Measurements from ENCODE around the gene NCCRP1.

DNA sequence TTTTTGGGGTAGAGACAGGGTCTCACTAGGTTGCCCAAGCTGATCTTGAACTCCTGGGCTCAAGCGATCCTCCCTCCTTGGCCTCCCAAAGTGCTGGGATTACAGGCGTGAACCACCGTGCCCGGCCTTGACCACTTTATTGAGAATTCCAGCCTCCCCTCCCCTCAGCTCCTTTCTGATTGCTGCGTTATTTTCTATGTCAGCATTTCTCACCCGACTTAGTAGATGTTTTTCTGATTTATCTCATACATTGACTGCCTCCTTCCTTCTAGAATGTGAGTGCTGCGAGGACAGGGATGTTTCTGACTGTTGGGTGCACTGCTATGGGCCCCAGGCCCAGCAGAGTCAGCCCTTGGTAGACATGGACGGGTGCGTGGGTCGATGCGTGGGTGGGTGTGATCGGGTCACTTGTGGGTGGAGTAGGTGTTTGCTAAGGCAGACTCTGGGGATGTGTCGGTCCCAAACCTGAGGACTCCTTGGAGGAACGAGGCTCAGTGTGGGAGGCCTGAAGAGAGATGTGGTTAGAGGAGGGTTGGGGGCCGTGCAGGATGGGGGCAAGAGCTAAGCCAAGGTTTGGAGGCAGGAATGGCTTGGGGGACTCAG, 34.2 kb upstream of the NCCRP1 start:
- TF ChIP-seq, protein P1, sequence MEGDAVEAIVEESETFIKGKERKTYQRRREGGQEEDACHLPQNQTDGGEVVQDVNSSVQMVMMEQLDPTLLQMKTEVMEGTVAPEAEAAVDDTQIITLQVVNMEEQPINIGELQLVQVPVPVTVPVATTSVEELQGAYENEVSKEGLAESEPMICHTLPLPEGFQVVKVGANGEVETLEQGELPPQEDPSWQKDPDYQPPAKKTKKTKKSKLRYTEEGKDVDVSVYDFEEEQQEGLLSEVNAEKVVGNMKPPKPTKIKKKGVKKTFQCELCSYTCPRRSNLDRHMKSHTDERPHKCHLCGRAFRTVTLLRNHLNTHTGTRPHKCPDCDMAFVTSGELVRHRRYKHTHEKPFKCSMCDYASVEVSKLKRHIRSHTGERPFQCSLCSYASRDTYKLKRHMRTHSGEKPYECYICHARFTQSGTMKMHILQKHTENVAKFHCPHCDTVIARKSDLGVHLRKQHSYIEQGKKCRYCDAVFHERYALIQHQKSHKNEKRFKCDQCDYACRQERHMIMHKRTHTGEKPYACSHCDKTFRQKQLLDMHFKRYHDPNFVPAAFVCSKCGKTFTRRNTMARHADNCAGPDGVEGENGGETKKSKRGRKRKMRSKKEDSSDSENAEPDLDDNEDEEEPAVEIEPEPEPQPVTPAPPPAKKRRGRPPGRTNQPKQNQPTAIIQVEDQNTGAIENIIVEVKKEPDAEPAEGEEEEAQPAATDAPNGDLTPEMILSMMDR (IDR thresholded peaks at IDR 0.05), result no peak
- TF ChIP-seq POLR2AphosphoS5 (IDR thresholded peaks at IDR 0.05), result no peak
- TF ChIP-seq EP300 (IDR thresholded peaks at IDR 0.05), result no peak

Measured in esophagus muscularis mucosa (tissue), 4 donors.